Urinary bladder (tissue), 4 donors: Measurements from ENCODE around the gene RAB36. TPM values are rescaled to one million over a fixed set of nuclear protein-coding genes. Genes with fewer than 3 reads are reported as not detected.

Experiments
- DNase-seq: peaks from one replicate; pipeline ENCODE4 v3.0.0-alpha.2; 2015; ENCODE audit errors: extremely low spot score
- H3K27ac ChIP-seq: one replicate; pipeline ENCODE4 v1.5.1; 2013; ENCODE audit warnings: low read depth, mild to moderate bottlenecking, moderate library complexity
- H3K36me3 ChIP-seq: one replicate; pipeline ENCODE4 v1.6.1; 2013; ENCODE audit warnings: mild to moderate bottlenecking, moderate library complexity; ENCODE audit not compliant: insufficient read depth
- H3K4me1 ChIP-seq: one replicate; pipeline ENCODE4 v1.6.1; 2013; ENCODE audit warnings: mild to moderate bottlenecking, moderate library complexity; ENCODE audit not compliant: insufficient read depth
- H3K4me3 ChIP-seq: one replicate; pipeline ENCODE4 v1.5.1; 2013; ENCODE audit warnings: low read depth, low read length
- WGBS: extraction: QIAGEN DNeasy Blood & Tissue Kit; methylation state at CpG from one replicate; pipeline ENCODE4 v1.1.7; 2013; 5-methylcytosine and 5-hydroxymethylcytosine counted together
- polyA plus RNA-seq: library from polyadenylated mRNA; stranded (reverse); fragments of 200-250 nt; gene quantifications from one replicate; pipeline ENCODE4 v1.2.3, GENCODE V29; 2013
- total RNA-seq: library from RNA; depleted of rRNA; stranded (reverse); fragments of >200 nt; gene quantifications from one replicate; pipeline ENCODE4 v1.2.3, GENCODE V29; 2014
- donor health status: healthy with polysubstance abuse.
- donor health status: healthy.

The RAB36 gene
- total and polyA plus RNA-seq, 2 donors = 2.0 to 3.7 TPM

DNA sequence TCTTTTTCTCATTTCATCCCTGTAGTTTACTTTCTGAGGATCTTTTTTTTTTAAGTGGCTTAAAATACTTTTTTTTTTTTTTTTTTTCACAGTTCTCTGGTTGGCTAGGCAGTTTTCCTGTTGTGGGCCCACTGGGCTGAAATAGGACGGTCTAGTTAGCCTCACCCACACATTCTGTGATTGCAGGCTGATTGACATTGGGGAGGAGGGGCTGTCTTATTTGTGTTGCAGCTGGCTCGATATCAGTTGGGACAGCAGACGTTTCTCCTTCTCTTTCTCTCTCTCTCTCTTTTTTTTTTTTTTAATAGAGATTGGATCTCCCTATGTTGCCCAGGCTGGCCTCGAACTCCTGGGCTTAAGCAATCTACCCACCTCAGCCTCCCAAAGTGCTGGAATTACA is 41.9 kb downstream of the RAB36 start:
- 75% methylated on average over 4 of the region's 4 CpGs for WGBS
- H3K27ac ChIP-seq = no peak overlapping the region
- H3K4me3 ChIP-seq = no peak overlapping the region
- no peak for DNase-seq
- no peaks in the 10 kb centered on the region for H3K36me3 ChIP-seq
- H3K4me1 ChIP-seq = peaks cover 1% of the 10 kb centered on the region

DNA sequence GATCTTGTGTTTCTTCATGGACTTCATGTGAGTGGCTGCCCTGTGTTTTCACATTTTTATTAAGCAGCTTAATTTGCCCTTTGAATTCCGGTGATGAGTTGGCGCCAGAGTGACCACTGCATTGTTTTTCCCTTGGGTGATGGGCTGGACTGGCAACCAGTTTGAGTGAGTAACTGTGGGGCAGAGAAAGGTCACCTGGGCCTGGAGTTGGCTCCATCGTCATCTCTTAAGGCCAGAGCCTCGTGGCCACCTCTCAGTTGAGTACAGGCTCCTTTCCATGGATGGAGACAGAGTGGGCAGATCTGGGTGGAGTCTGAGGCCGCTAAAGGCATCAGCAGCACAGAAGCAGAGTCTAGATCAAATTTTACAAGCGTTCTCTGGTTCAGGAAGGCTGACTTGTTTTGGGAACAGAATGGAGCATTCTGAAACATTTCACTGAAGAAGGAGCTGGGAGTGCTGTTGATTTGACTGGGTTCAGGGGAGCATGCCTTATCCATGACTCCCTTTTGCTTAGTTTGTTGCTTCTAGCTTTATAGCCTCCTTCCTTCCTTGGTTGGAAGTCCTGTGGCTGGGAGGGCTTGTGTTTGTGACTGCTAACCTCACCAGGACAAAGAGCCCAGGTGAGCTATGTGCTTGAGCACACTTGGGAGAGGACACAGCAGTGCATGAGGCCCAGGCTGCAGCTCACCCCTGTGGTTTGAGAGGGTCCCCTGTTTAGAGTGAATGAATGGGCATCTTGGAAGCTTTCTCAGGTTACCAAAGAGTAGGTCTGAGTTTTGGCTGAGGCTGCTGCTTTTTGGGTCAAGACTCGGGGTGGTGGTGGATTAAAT is 42.8 kb downstream of the RAB36 start:
- 70% methylated on average over 7 of the region's 7 CpGs for WGBS
- Histone ChIP-seq H3K4me1 (peaks cover 1% of the 10 kb centered on the region), H3K4me3 (no peak overlapping the region), H3K27ac (no peak overlapping the region), H3K36me3 (no peaks in the 10 kb centered on the region)
- DNase-seq = no peak

DNA sequence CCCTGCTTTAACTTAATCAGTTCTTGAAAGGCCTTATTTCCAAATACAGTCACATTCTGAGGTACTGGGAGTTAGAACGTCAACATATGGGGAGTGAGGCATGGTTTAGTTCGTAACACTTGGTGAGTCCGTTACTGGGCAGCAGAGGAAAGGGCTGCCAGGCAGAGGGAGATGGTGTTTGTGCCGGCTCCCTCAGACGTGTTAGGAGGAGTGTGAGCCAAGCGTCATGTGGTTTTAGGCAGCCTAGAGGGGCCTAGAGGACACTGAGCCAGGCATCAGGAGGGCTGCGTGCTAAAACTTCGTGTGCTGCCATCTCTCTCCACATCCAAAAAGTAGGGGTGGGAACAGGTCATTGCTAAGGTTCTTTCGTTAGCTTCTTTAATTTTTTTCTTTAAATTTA is 45.2 kb downstream of the RAB36 start:
- WGBS = 95% methylated on average over 9 of the region's 9 CpGs
- no peak overlapping the region for H3K4me3 ChIP-seq
- no peaks in the 10 kb centered on the region for H3K36me3 ChIP-seq
- H3K4me1 ChIP-seq = no peaks in the 10 kb centered on the region
- H3K27ac ChIP-seq = no peak overlapping the region
- no peak for DNase-seq

GRCh38 chr22:23192133-23192532 is 46.9 kb downstream of the RAB36 start:
- 81% methylated on average over 5 of the region's 5 CpGs for WGBS

GRCh38 chr22:23192558-23192957 is 47.3 kb downstream of the RAB36 start:
- Histone ChIP-seq H3K4me3 (no peak overlapping the region), H3K4me1 (no peaks in the 10 kb centered on the region), H3K36me3 (no peaks in the 10 kb centered on the region), H3K27ac (no peak overlapping the region)
- no peak for DNase-seq
- 95% methylated on average over 4 of the region's 4 CpGs for WGBS

More at GRCh38 chr22:23192133-23192532, 46.9 kb downstream of the RAB36 start:
- H3K36me3 ChIP-seq = no peaks in the 10 kb centered on the region
- H3K4me1 ChIP-seq = no peaks in the 10 kb centered on the region
- no peak overlapping the region for H3K27ac ChIP-seq
- no peak overlapping the region for H3K4me3 ChIP-seq
- DNase-seq = no peak

DNA sequence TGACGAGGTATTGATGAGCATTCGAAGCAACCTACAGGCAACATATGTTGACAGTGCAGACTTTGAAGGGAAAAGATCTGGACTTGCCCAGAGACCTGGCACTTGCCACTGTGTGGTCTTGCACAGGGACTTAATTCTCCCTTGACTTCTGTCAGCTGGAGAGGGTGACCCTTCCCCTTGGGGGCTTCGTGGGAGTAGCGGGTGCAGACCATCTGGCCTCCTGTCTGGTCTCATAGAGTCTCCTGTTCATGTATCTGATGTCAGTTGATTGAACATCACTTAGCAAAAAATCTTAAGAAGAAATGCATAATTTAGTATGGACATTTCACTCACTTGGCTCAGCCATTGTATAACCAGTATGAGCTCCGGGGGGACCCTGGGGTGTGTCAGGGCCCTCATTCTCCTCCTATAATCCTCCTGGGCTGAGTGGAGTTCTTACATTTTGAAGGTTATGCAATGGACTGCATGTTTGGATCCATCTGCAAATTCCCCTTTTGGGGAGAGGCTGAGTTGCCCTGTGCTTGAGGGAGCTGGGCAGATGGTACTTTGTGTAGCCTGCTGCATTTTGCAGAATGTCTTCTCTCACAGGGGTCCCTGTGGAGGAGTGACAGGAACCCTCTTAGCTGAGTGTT is 48.0 kb downstream of the RAB36 start:
- no peak overlapping the region for H3K4me3 ChIP-seq
- no peaks in the 10 kb centered on the region for H3K4me1 ChIP-seq
- no peak overlapping the region for H3K27ac ChIP-seq
- DNase-seq = no peak
- no peaks in the 10 kb centered on the region for H3K36me3 ChIP-seq
- 90% methylated on average over 5 of the region's 5 CpGs for WGBS

- Histone ChIP-seq H3K4me3 (no peak overlapping the region), H3K27ac (no peak overlapping the region), H3K36me3 (no peaks in the 10 kb centered on the region), H3K4me1 (no peaks in the 10 kb centered on the region)
- no peak for DNase-seq
- 84% methylated on average over 5 of the region's 5 CpGs for WGBS
Measured at GRCh38 chr22:23193882-23194281, 48.6 kb downstream of the RAB36 start.

GRCh38 chr22:23196165-23196564 is 50.9 kb downstream of the RAB36 start:
- DNase-seq = no peak
- 87% methylated on average over 11 of the region's 11 CpGs for WGBS
- Histone ChIP-seq H3K4me3 (no peak overlapping the region), H3K4me1 (no peaks in the 10 kb centered on the region), H3K27ac (no peak overlapping the region), H3K36me3 (no peaks in the 10 kb centered on the region)

DNA sequence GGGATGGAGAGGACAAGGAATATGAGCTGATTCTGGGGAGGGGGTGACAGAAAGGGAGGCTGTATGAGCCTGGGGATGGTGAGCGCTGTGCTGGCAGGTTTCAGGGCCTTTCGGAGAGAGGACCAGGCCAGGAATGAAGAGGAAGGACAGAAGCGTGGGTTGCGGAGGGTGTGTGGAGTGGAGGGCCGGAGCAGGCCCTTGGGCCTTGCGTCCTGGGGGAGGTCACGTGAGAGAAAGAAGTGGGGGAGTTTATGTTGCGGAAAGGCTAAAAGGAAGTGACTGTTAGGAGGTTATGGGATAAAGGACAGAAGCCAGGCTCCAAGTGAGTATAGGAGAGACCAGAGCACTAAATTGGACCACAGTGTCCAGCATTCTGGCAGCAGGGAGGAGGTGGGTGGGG is 52.6 kb downstream of the RAB36 start:
- WGBS = 97% methylated on average over 8 of the region's 8 CpGs
- Histone ChIP-seq H3K4me1 (no peaks in the 10 kb centered on the region), H3K36me3 (no peaks in the 10 kb centered on the region), H3K27ac (no peak overlapping the region), H3K4me3 (no peak overlapping the region)
- no peak for DNase-seq

GRCh38 chr22:23199159-23199558 is 53.9 kb downstream of the RAB36 start:
- Histone ChIP-seq H3K36me3 (no peaks in the 10 kb centered on the region), H3K4me3 (no peak overlapping the region), H3K4me1 (no peaks in the 10 kb centered on the region), H3K27ac (no peak overlapping the region)
- no peak for DNase-seq
- WGBS = 61% methylated on average over 8 of the region's 8 CpGs

DNA sequence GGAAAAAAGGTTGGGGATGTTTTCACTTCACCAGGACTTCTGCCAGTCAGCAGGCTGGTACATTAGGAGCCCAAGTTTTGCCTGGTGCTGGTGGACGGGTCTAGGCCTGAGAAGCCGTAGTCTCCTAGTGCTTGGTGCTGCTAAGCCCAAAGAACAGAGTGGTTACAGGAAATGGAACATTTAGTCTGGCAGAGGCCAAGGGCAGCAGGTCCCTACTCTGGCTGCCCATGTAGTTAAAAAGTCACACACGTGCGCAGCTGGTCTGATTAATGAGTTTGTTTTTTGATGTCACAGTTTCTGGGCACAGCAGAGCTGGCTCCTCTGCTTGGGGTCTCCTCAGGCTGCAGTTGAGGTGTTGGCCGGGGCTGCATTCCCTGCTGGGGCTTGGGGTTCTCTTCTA is 55.6 kb downstream of the RAB36 start:
- WGBS = 90% methylated on average over 5 of the region's 5 CpGs
- no peak overlapping the region for H3K27ac ChIP-seq
- no peaks in the 10 kb centered on the region for H3K4me1 ChIP-seq
- no peaks in the 10 kb centered on the region for H3K36me3 ChIP-seq
- DNase-seq = no peak
- H3K4me3 ChIP-seq = no peak overlapping the region

DNA sequence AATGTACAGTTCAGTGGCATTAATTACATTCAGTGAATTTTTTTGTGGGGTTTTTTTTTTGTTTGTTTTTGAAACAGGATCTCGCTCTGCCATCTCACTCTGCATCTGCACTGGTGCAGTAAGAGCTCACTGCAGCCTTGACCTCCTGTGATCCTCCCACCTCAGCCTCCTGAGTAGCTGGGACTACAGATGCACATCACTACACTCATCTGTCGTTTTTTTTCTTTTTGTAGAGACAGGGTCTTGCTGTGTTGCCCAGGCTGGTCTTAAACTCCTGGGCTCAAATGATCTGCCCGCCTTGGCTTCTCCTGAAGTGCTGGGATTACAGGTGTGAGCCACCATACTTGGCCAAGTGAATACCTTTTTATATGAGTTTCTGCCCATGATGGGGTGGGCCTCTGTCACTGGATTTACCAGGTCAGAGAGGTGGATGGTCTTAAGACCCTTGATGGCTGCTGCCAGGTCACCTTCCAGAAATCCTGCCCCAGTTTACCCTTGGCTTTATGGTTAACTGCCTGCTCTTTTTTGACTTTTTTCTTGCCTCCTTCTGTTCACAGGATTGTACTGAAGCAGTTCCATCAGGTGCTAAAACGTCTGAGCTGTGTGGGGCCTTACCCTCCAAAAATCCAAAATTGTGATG is 57.7 kb downstream of the RAB36 start:
- no peaks in the 10 kb centered on the region for H3K4me1 ChIP-seq
- H3K27ac ChIP-seq = no peak overlapping the region
- 91% methylated on average over 4 of the region's 4 CpGs for WGBS
- no peak for DNase-seq
- no peaks in the 10 kb centered on the region for H3K36me3 ChIP-seq
- no peak overlapping the region for H3K4me3 ChIP-seq

GRCh38 chr22:23203452-23204124 is 58.3 kb downstream of the RAB36 start:
- WGBS = 79% methylated on average over 7 of the region's 7 CpGs
- no peak overlapping the region for H3K27ac ChIP-seq
- no peaks in the 10 kb centered on the region for H3K36me3 ChIP-seq
- H3K4me3 ChIP-seq = no peak overlapping the region
- no peak for DNase-seq
- no peaks in the 10 kb centered on the region for H3K4me1 ChIP-seq
